GM12872 (cell line): ENCODE measurements around the gene KCTD8.

Experiments used
- TF ChIP-seq, protein P1 (sequence below): IDR thresholded peaks from 3 replicates; pipeline ENCODE4 v1.5.1; 2011; ENCODE audit warnings: low read depth, mild to moderate bottlenecking, low read length, moderate library complexity; ENCODE audit not compliant: insufficient read depth

KCTD8 gene

DNA sequence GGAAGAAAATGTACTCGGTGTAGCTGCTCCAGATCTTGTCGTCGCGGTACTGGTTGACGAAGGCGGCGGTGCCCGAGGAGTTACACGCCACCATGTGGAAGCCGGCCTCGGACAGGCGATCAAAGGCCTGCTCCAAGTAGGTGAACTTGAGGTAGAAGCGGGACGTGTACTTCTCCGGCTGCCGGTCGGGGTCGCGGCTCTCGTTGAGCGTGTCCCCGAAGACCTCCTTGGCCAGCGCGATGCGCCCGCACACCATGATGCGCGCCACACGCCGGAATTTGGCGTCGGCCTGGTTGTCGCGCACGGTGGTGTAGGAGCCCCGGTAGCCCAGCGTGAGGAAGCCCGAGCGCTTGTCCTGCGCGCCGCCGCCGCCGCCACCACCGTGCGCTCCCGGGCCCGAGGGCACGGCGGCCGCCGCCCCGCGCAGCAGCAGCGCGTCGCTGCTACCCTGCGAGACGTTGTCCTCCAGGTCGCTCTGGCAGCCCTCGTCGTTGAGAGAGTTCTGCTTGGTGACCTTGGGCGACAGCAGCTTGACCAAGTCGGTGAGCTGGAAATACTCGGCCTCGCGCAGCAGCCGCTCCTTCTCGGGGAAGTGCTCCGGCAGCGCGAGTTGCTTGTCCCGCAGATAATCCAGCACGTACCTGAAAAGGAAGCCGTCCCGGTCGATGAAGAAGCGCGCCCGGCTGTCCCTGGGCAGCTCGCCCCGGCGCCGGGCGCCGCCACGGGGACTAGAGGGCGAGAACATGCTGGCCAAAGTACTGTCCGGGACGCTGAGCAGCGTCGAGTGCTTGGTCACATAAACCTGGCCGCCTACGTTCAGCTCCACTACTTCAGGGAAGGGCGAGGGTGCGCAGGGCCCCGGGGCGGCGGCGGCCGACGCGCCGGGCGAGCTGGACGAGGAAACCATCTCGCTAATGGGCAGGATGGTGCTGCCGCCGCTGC lies 775 bp downstream of the KCTD8 start:
- TF ChIP-seq, protein P1, sequence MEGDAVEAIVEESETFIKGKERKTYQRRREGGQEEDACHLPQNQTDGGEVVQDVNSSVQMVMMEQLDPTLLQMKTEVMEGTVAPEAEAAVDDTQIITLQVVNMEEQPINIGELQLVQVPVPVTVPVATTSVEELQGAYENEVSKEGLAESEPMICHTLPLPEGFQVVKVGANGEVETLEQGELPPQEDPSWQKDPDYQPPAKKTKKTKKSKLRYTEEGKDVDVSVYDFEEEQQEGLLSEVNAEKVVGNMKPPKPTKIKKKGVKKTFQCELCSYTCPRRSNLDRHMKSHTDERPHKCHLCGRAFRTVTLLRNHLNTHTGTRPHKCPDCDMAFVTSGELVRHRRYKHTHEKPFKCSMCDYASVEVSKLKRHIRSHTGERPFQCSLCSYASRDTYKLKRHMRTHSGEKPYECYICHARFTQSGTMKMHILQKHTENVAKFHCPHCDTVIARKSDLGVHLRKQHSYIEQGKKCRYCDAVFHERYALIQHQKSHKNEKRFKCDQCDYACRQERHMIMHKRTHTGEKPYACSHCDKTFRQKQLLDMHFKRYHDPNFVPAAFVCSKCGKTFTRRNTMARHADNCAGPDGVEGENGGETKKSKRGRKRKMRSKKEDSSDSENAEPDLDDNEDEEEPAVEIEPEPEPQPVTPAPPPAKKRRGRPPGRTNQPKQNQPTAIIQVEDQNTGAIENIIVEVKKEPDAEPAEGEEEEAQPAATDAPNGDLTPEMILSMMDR, result no peak

DNA sequence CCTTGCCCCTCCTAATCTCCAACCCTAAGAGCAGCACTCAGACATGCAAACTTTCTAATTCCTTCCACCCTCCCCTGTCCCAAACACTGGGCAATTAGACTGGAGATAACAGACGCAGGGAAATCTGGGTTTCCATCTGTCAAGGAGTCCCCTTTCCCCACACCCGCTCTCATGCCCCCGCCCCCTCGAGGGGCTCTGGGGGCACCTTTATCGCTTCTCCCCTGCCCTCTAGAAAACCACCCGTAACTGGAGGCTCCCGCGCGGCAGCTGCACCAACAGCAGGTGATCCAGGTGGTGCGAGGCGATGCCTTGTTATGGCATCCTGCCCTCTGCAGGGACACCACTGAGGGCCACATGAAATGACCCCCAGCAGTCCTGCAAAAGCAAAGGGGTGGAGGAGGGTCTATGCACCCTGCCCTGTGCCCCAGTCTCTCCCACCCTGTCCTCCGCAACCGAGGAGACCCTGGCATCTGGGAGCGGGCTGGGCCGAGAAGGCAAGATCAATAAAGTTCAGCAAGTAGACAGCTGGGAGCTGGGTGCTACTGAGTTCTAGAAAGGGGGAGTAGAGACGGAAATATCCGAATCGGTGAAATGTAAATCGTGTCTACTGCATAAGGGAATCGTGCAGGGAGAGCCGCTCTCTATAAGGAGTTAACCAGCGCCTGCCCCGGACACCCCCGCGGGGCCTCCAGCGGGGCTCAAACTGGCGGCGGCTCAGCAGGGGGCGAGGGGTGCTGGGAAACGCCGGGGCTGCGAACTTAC lies 1.6 kb downstream of the KCTD8 start:
- TF ChIP-seq, protein P1, result no peak

DNA sequence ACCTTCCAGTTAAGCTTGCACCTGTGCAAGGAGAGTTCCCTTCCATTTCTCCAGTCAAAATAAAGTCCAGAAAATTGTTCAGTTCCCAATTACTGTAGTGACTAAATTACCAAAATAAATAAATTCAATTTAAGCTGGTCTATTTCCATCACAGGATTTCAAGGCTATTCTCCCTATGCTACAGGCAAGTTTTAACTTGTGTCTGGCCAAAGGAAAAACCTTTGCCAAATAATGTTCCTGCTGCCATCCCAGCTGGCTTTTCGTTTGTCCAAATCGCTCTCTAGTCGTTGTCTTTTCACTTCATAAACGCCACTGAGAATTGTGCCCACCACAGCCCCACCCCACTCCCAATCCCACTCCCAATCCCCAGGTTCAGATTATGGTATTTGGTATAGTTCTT lies 2.4 kb downstream of the KCTD8 start:
- TF ChIP-seq, protein P1, result no peak

DNA sequence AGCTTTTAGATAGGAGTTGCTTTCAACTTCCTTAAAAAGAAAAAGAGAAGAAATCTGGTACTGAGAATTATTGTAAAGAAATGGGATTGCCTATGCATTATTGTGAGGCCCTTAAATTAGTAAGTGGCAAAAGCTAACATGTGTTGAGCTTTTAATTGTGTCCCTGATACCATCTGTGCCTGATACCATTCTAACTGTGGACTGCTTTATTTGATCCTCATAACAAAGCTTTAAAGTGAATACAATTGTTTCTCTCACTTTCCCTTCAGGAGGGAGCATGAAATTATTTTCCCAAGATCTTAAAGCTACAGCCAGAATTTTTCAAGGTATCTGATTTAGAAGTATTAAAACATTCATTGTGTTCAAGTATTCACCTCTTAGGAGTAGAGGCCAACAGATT lies 9.9 kb downstream of the KCTD8 start:
- TF ChIP-seq, protein P1, result no peak

DNA sequence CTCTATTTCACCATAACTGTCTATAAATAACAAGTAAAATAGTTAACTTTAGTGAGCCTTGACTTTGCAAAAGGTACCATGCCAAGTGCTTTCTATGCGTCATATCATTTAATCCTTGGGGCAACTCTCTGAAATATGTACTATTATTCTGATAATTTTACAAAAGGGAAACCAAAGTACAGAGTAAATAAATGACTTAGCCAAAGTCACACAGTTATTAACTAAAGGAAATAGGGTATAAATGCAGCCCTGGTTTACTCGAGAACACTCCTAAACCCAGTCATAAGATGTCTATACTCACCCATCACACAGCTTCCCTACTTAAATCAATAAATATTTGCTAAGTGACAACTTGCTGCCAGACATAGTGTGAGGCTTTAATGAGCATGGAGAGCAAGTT lies 14.4 kb downstream of the KCTD8 start:
- TF ChIP-seq, protein P1, result no peak

DNA sequence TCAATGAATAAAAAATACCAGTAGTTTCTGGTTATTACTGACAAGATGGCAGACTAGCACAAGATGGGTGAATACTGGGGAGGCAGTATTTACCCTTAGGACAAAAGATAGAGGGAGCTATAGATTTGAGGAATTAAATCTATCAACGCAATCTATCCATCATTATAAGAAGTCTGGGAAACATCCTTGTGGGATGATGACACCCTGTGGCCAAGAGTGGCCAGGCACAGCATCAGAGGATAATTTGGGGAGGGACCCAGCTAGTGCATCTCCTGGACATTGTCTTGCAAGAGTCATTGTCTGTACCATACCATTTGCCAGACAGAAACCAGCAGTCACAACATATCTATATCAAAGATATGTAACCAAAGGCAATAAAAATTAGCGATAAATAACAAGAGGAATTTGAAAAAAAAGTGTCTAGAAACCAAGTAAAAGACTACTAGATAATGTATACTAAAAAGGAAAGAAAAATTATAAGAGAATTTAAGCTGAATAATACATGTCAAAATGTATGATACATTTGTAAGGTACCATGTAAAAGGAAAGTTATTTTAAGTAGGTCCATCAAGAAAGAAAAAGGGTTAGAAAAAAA lies 22.9 kb downstream of the KCTD8 start:
- TF ChIP-seq, protein P1, result peak; percentile 21; the same call in 1 of the 3 replicates

DNA sequence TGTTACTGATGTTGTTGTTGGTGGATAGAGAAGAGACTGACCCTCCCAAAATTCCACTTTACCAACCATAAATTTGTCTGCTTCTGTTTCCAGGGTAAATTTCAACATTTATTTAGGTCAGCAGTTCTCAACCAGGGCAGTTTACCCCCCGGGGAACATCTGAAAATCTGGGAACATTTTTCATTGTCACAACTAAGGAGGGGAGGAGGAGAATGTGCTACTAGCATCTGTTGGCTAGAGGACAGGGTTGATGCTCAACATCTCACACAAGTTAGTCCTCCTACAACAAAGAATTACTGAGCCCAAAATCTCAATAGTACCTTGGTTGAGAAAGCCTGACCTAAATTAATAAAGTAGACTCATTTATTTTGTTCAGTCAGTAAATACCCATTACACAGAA lies 25.7 kb downstream of the KCTD8 start:
- TF ChIP-seq, protein P1, result no peak
